Osteoblast (primary cell): Measurements from ENCODE around the gene TM7SF3. TPM values are rescaled to one million over a fixed set of nuclear protein-coding genes. Genes with fewer than 3 reads are reported as not detected.
"Not testable (repeated sequence)": the region's sequence is repeated elsewhere in the genome, so short reads cannot be mapped to it uniquely, and the experiment has no call there.

Experiments
- DNase-seq: peaks from one replicate; pipeline ENCODE4 v3.0.0; 2011; ENCODE audit warnings: low spot score, mixed read lengths; ENCODE audit not compliant: insufficient read length; ENCODE audit errors: missing footprints
- H2AFZ ChIP-seq: 2 replicates; pipeline ENCODE4 v1.6.0; 2011; ENCODE audit warnings: mild to moderate bottlenecking, low read length
- H3K27ac ChIP-seq: 2 replicates; pipeline ENCODE4 v1.5.1; 2011; ENCODE audit warnings: mild to moderate bottlenecking, low read depth, low read length, moderate library complexity
- H3K27me3 ChIP-seq: 2 replicates; pipeline ENCODE4 v1.6.0; 2012; ENCODE audit warnings: mild to moderate bottlenecking, control low read depth, inconsistent platforms, low read length, moderate library complexity; ENCODE audit not compliant: insufficient read depth
- H3K36me3 ChIP-seq: 2 replicates; pipeline ENCODE4 v1.5.1; 2011; ENCODE audit warnings: mild to moderate bottlenecking, low read length, control low read depth, moderate library complexity; ENCODE audit not compliant: insufficient read depth
- H3K4me1 ChIP-seq: 2 replicates; pipeline ENCODE4 v1.5.1; 2011; ENCODE audit warnings: mild to moderate bottlenecking, low read length, control low read depth, moderate library complexity; ENCODE audit not compliant: insufficient read depth
- H3K4me2 ChIP-seq: 2 replicates; pipeline ENCODE4 v1.6.0; 2011; ENCODE audit warnings: mild to moderate bottlenecking, low read length; ENCODE audit not compliant: insufficient read depth
- H3K4me3 ChIP-seq: fragments of 200-600 bp; sonication (generic); 3 replicates; pipeline ENCODE4 v1.5.1; 2012; ENCODE audit warnings: mild to moderate bottlenecking, low read length, inconsistent platforms; ENCODE audit not compliant: insufficient read depth
- H3K79me2 ChIP-seq: 2 replicates; pipeline ENCODE4 v1.6.0; 2012; ENCODE audit warnings: mild to moderate bottlenecking, low read length, control low read depth, inconsistent platforms; ENCODE audit not compliant: insufficient read depth
- H3K9me3 ChIP-seq: 2 replicates; pipeline ENCODE4 v1.5.1; 2011; ENCODE audit warnings: low read depth, low read length, control low read depth
- H4K20me1 ChIP-seq: 2 replicates; pipeline ENCODE4 v1.6.0; 2012; ENCODE audit warnings: mild to moderate bottlenecking, low read length, control low read depth; ENCODE audit not compliant: insufficient read depth
- CTCF ChIP-seq: IDR thresholded peaks from 2 replicates; pipeline ENCODE4 v1.5.1; 2011; ENCODE audit warnings: mild to moderate bottlenecking, low read depth, low read length, moderate library complexity; ENCODE audit errors: extremely low read depth
- total RNA-seq: library from RNA; depleted of rRNA; stranded (reverse); fragments of >200 nt; gene quantifications from 2 replicates; pipeline ENCODE4 v1.2.3, GENCODE V29; 2012

TM7SF3 gene
- total RNA-seq, 1 donor: 68.0 TPM

- Histone ChIP-seq H3K79me2 (no peaks in the 10 kb centered on the region), H2AFZ (no peak overlapping the region), H3K9me3 (no peaks in the 10 kb centered on the region), H3K4me3 (no peak overlapping the region), H3K27ac (no peak overlapping the region), H3K27me3 (no peaks in the 10 kb centered on the region), H3K4me2 (no peak overlapping the region), H3K4me1 (no peaks in the 10 kb centered on the region), H4K20me1 (no peaks in the 10 kb centered on the region), H3K36me3 (peaks cover 15% of the 10 kb centered on the region)
- TF ChIP-seq CTCF: no peak
- DNase-seq: no peak
These were observed 44.0 kb downstream of the TM7SF3 start for GRCh38 chr12:26970136-26970535.

- no peaks in the 10 kb centered on the region for H4K20me1 ChIP-seq
- DNase-seq: no peak
- H2AFZ ChIP-seq: no peak overlapping the region
- H3K79me2 ChIP-seq: no peaks in the 10 kb centered on the region
- no peaks in the 10 kb centered on the region for H3K27me3 ChIP-seq
- no peaks in the 10 kb centered on the region for H3K4me1 ChIP-seq
- no peak overlapping the region for H3K4me2 ChIP-seq
- no peaks in the 10 kb centered on the region for H3K9me3 ChIP-seq
- no peak overlapping the region for H3K4me3 ChIP-seq
- H3K36me3 ChIP-seq: peaks cover 5% of the 10 kb centered on the region
- no peak for TF ChIP-seq CTCF
- H3K27ac ChIP-seq: no peak overlapping the region
These were observed 47.3 kb downstream of the TM7SF3 start for GRCh38 chr12:26966842-26967241.

GRCh38 chr12:26963413-26963812 is 50.8 kb downstream of the TM7SF3 start:
- Histone ChIP-seq H3K4me1 (no peaks in the 10 kb centered on the region), H3K9me3 (no peaks in the 10 kb centered on the region), H3K4me3 (no peak overlapping the region), H3K79me2 (no peaks in the 10 kb centered on the region), H3K27me3 (no peaks in the 10 kb centered on the region), H3K4me2 (no peak overlapping the region), H4K20me1 (no peaks in the 10 kb centered on the region), H3K27ac (no peak overlapping the region), H3K36me3 (peaks cover 5% of the 10 kb centered on the region), H2AFZ (no peak overlapping the region)
- DNase-seq: no peak
- no peak for TF ChIP-seq CTCF

GRCh38 chr12:26961803-26962202 is 52.4 kb downstream of the TM7SF3 start:
- DNase-seq: no peak
- no peaks in the 10 kb centered on the region for H4K20me1 ChIP-seq
- H3K79me2 ChIP-seq: no peaks in the 10 kb centered on the region
- H3K36me3 ChIP-seq: peaks cover 18% of the 10 kb centered on the region
- no peaks in the 10 kb centered on the region for H3K27me3 ChIP-seq
- no peaks in the 10 kb centered on the region for H3K4me1 ChIP-seq
- no peak overlapping the region for H3K4me2 ChIP-seq
- no peak overlapping the region for H2AFZ ChIP-seq
- no peak for TF ChIP-seq CTCF
- H3K4me3 ChIP-seq: no peak overlapping the region
- no peaks in the 10 kb centered on the region for H3K9me3 ChIP-seq
- no peak overlapping the region for H3K27ac ChIP-seq

- H4K20me1 ChIP-seq, H3K27ac ChIP-seq, H3K4me3 ChIP-seq, H3K4me1 ChIP-seq, H3K9me3 ChIP-seq, H3K4me2 ChIP-seq, H3K79me2 ChIP-seq, H3K27me3 ChIP-seq, H2AFZ ChIP-seq, DNase-seq: not testable (repeated sequence)
- H3K36me3 ChIP-seq: peaks cover 18% of the 10 kb centered on the region
These were observed 52.8 kb downstream of the TM7SF3 start for GRCh38 chr12:26961391-26961790.
